Neural progenitor cell (in vitro differentiated cells): ENCODE measurements around the gene KLF13. TPM values are rescaled to one million over a fixed set of nuclear protein-coding genes. Genes with fewer than 3 reads are reported as not detected.
"Not testable (repeated sequence)": the region's sequence is repeated elsewhere in the genome, so short reads cannot be mapped to it uniquely, and the experiment has no call there.

Experiments
- DNase-seq: peaks from one replicate; pipeline ENCODE4 v3.0.0-alpha.2; 2016; ENCODE audit warnings: low spot score
- H2AFZ ChIP-seq: fragments of 200-600 bp; sonication (generic); replicated peaks from 2 replicates; pipeline ENCODE4 v1.6.1; 2016; ENCODE audit warnings: antibody characterized with exemption
- H3F3A ChIP-seq: fragments of 200-600 bp; sonication (generic); 2 replicates; pipeline ENCODE4 v1.6.1; 2016; ENCODE audit warnings: antibody characterized with exemption, low read depth
- H3K27ac ChIP-seq: fragments of 200-600 bp; sonication (generic); 2 replicates; pipeline ENCODE4 v1.5.1; 2016; ENCODE audit warnings: mild to moderate bottlenecking
- H3K27me3 ChIP-seq: fragments of 200-600 bp; sonication (generic); 2 replicates; pipeline ENCODE4 v1.6.1; 2016; ENCODE audit warnings: mild to moderate bottlenecking, moderate library complexity
- H3K36me3 ChIP-seq: fragments of 200-600 bp; sonication (generic); 2 replicates; pipeline ENCODE4 v1.5.1; 2016
- H3K4me1 ChIP-seq: fragments of 200-600 bp; sonication (generic); 2 replicates; pipeline ENCODE4 v1.6.1; 2016; ENCODE audit warnings: mixed run types
- H3K4me2 ChIP-seq: fragments of 200-600 bp; sonication (generic); 2 replicates; pipeline ENCODE4 v1.6.1; 2016
- H3K4me3 ChIP-seq: fragments of 200-600 bp; sonication (generic); 2 replicates; pipeline ENCODE4 v1.5.1; 2016
- H3K79me2 ChIP-seq: fragments of 200-600 bp; sonication (generic); 2 replicates; pipeline ENCODE4 v1.6.1; 2016; ENCODE audit warnings: low read depth
- H3K9ac ChIP-seq: fragments of 200-600 bp; sonication (generic); 2 replicates; pipeline ENCODE4 v1.6.1; 2016
- H3K9me3 ChIP-seq: fragments of 200-600 bp; sonication (generic); 2 replicates; pipeline ENCODE4 v1.5.1; 2016; ENCODE audit warnings: low read depth
- H4K20me1 ChIP-seq: fragments of 200-600 bp; sonication (generic); 2 replicates; pipeline ENCODE4 v1.6.1; 2016; ENCODE audit warnings: low read depth
- H3K27ac Mint-ChIP-seq: 3 replicates; pipeline ENCODE4 v1.8.0; 2021; ENCODE audit warnings: mixed read lengths
- H3K27me3 Mint-ChIP-seq: 2 replicates; pipeline ENCODE4 v1.8.0; 2022; ENCODE audit warnings: low read depth, mild to moderate bottlenecking, inconsistent platforms, moderate library complexity, mixed read lengths; ENCODE audit not compliant: insufficient read depth
- H3K36me3 Mint-ChIP-seq: 3 replicates; pipeline ENCODE4 v1.8.0; 2021; ENCODE audit warnings: mixed read lengths
- H3K4me1 Mint-ChIP-seq: 3 replicates; pipeline ENCODE4 v1.8.0; 2021; ENCODE audit warnings: mixed read lengths
- H3K4me3 Mint-ChIP-seq: 3 replicates; pipeline ENCODE4 v1.8.0; 2021; ENCODE audit warnings: mild to moderate bottlenecking, moderate library complexity, mixed read lengths
- H3K9me3 Mint-ChIP-seq: 3 replicates; pipeline ENCODE4 v1.8.0; 2020; ENCODE audit warnings: mixed read lengths
- CTCF ChIP-seq: fragments of 200-600 bp; sonication (generic); IDR thresholded peaks from 2 replicates; pipeline ENCODE4 v1.5.1; 2017; ENCODE audit warnings: antibody characterized with exemption, mild to moderate bottlenecking
- EZH2 ChIP-seq: fragments of 200-600 bp; sonication (generic); IDR thresholded peaks from 2 replicates; pipeline ENCODE4 v1.6.1; 2017; ENCODE audit warnings: antibody characterized with exemption, mild to moderate bottlenecking, moderate library complexity
- EZH2phosphoT487 ChIP-seq: fragments of 200-600 bp; sonication (generic); IDR thresholded peaks from 2 replicates; pipeline ENCODE4 v1.6.1; 2017; ENCODE audit warnings: antibody characterized with exemption
- total RNA-seq: library from RNA; depleted of rRNA; stranded (reverse); fragments of >200 nt; gene quantifications from 2 replicates; pipeline ENCODE4 v1.2.3, GENCODE V29; 2015; ENCODE audit warnings: low replicate concordance

KLF13 gene
- total RNA-seq, 1 donor from 2014 or later = 11.9 TPM

DNA sequence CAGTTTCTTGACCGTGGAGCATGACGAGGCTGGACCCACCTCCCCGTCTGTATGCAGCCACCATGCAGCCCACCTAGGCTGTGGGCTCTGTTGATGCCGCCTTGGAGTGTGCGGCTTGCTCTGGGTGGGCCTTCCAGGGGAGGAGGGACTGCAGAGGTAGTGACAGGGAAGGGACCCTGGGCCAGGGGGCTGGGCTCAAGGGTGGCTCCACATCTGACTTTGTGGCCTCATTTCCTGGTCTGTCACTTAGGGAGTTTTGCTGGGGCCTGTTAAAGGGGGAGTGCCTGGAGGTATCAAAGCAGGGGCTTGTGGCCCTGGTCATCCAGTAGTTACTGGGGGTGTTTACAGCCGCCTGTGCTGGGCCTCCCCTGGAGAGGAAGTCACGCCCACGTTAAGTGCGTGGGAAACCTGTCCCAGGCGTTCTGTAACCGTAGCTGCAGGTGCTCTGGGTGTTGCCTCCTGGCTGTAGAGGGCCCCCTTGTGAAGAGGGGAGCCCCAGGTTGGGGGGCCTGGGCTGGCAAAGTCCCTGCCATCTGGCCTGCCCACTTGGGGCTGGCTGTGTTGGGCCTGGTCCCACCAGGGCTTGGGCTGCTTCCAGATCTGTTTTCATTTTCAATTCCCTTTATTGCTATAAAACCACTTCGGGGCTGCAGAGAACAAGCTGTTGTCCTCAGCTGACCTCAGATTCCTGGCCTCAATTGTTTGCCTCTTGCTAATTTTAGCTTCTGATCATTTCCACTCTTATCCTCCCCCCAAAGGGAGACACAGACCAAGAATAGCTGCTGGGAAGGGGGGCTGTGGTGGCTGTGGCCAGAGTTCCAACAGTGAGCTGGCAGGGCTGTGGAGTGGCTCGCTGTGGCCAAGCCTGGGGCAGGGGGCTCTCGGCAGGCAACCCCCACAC, 26.5 kb downstream of the KLF13 start:
- peaks cover 2% of the 10 kb centered on the region for H3K27me3 Mint-ChIP-seq
- Histone ChIP-seq H3K4me1 (peaks cover 20% of the 10 kb centered on the region), H3K9ac (no peak overlapping the region), H3K9me3 (no peaks in the 10 kb centered on the region), H2AFZ (no peak overlapping the region), H3K27me3 (no peaks in the 10 kb centered on the region), H3K4me3 (no peak overlapping the region), H3F3A (no peaks in the 10 kb centered on the region), H4K20me1 (peaks cover 44% of the 10 kb centered on the region), H3K79me2 (peaks cover 38% of the 10 kb centered on the region), H3K4me2 (no peak overlapping the region), H3K36me3 (no peaks in the 10 kb centered on the region), H3K27ac (no peak overlapping the region)
- H3K9me3 Mint-ChIP-seq = no peaks in the 10 kb centered on the region
- TF ChIP-seq CTCF (no peak), EZH2phosphoT487 (no peak), EZH2 (no peak)
- DNase-seq = no peak
- peaks cover 30% of the 10 kb centered on the region for H3K4me1 Mint-ChIP-seq
- H3K4me3 Mint-ChIP-seq = no peak overlapping the region
- peaks cover 4% of the 10 kb centered on the region for H3K36me3 Mint-ChIP-seq
- peak overlapping the region; percentile 17 for H3K27ac Mint-ChIP-seq

DNA sequence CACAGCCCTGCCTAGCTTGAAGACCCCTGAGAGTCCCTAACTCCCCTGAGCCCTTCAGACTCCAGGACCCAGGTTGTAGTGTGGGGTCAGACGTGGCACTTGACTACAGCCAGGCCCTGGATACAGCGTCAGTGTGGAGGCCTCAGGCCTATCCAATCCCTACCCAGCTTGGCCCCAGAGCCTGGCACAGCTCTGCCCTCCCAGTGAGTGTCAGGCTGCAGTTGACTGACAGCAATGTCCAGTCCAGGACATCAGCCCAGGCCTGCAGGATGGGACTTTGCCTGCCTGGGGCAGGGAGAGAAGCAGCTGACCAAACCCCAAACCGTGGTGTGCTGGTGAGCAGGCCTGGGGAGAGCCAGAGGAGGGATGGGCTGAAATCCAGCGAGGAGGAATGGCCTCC, 27.3 kb downstream of the KLF13 start:
- H3K27me3 ChIP-seq = no peaks in the 10 kb centered on the region
- H3K36me3 ChIP-seq = no peaks in the 10 kb centered on the region
- H3K4me1 ChIP-seq = peaks cover 20% of the 10 kb centered on the region
- H3K27ac ChIP-seq = no peak overlapping the region
- peaks cover 44% of the 10 kb centered on the region for H3K79me2 ChIP-seq
- H3K27me3 Mint-ChIP-seq = no peaks in the 10 kb centered on the region
- H3K36me3 Mint-ChIP-seq = peaks cover 7% of the 10 kb centered on the region
- no peaks in the 10 kb centered on the region for H3F3A ChIP-seq
- no peak overlapping the region for H3K4me3 ChIP-seq
- no peak overlapping the region for H3K9ac ChIP-seq
- H3K4me2 ChIP-seq = no peak overlapping the region
- H2AFZ ChIP-seq = no peak overlapping the region
- TF ChIP-seq EZH2 (no peak), CTCF (no peak), EZH2phosphoT487 (no peak)
- no peaks in the 10 kb centered on the region for H3K9me3 ChIP-seq
- H3K4me3 Mint-ChIP-seq = no peak overlapping the region
- peaks cover 34% of the 10 kb centered on the region for H3K4me1 Mint-ChIP-seq
- H4K20me1 ChIP-seq = peaks cover 42% of the 10 kb centered on the region
- no peak for DNase-seq
- H3K9me3 Mint-ChIP-seq = no peaks in the 10 kb centered on the region
- H3K27ac Mint-ChIP-seq = no peak overlapping the region

- H4K20me1 ChIP-seq = peaks cover 58% of the 10 kb centered on the region
- H3K4me1 ChIP-seq = peaks cover 29% of the 10 kb centered on the region
- not testable (repeated sequence) for H3K4me2 ChIP-seq
Measured at GRCh38 chr15:31356097-31356496, 29.5 kb downstream of the KLF13 start.

GRCh38 chr15:31357148-31357547, 30.5 kb downstream of the KLF13 start:
- Histone ChIP-seq H3K27ac (no peak overlapping the region), H3K4me2 (no peak overlapping the region), H3K4me1 (peaks cover 38% of the 10 kb centered on the region), H3K79me2 (peaks cover 25% of the 10 kb centered on the region), H3F3A (no peaks in the 10 kb centered on the region), H2AFZ (no peak overlapping the region), H3K27me3 (no peaks in the 10 kb centered on the region), H3K9ac (no peak overlapping the region), H3K36me3 (no peaks in the 10 kb centered on the region), H3K9me3 (no peaks in the 10 kb centered on the region), H3K4me3 (no peak overlapping the region), H4K20me1 (peaks cover 61% of the 10 kb centered on the region)
- Mint-ChIP-seq H3K4me3 (no peak overlapping the region), H3K36me3 (peaks cover 7% of the 10 kb centered on the region), H3K4me1 (peaks cover 34% of the 10 kb centered on the region), H3K27ac (no peak overlapping the region), H3K9me3 (no peaks in the 10 kb centered on the region), H3K27me3 (no peaks in the 10 kb centered on the region)
- no peak for DNase-seq
- TF ChIP-seq EZH2phosphoT487 = no peak
- TF ChIP-seq CTCF = no peak
- TF ChIP-seq EZH2 = no peak

More at GRCh38 chr15:31356097-31356496, 29.5 kb downstream of the KLF13 start:
- not testable (repeated sequence) for H3K27me3 ChIP-seq, H3K4me3 Mint-ChIP-seq, H3K27me3 Mint-ChIP-seq, DNase-seq, H3K4me3 ChIP-seq, H3K36me3 ChIP-seq, H3K9ac ChIP-seq, H3F3A ChIP-seq, H3K9me3 ChIP-seq, H3K27ac Mint-ChIP-seq, H2AFZ ChIP-seq, H3K36me3 Mint-ChIP-seq, H3K27ac ChIP-seq, H3K9me3 Mint-ChIP-seq
- peaks cover 28% of the 10 kb centered on the region for H3K79me2 ChIP-seq
- H3K4me1 Mint-ChIP-seq = peaks cover 31% of the 10 kb centered on the region
